ENCODE measurements around the gene CDCA7L.

DNA sequence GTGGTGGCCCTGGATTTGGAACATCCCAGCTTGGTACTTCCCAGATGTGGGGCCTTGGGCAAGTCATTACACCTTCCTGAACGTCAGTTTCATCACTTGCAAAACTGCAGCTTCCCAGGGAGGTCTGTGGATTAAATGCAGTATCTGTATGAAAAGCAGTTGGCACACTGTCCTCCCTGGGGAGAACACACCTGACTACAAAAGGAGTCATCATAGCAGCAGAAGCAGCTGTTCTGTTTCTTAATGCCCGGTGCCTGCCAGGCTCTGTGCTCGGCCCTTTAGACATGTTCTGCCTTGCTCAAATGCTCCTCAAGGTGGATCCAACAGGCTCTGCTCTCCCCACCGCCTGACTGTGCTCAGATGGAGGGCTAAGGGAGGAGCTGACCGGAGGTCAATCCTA, 31.0 kb downstream of the CDCA7L start:
- TF ChIP-seq CTCF (IDR thresholded peaks at IDR 0.05; ENCODE audit: insufficient read depth, low read depth, low read length), result no peak
- TF ChIP-seq EZH2 (IDR thresholded peaks at IDR 0.05; ENCODE audit: insufficient read depth, low read length), result no peak

All from astrocyte (in vitro differentiated cells and primary cell).